PC-9 (cell line): ENCODE data around the gene EPHB2. TPM values are rescaled to one million over a fixed set of nuclear protein-coding genes. Genes with fewer than 3 reads are reported as not detected.

Experiments
- BruUV-seq: library from RNA; stranded (reverse); fragments of 400-500 nt; replicated peaks from 2 replicates; lab custom pipeline; 2021; lab: Mats Ljungman, UMichigan
- CTCF ChIA-PET: fragments of 300-600 bp; sonication (Branson Sonifier 250); formaldehyde crosslinking; loops from one replicate; lab custom pipeline; 2022; ENCODE audit warnings: antibody characterized with exemption; lab: Charles Lee
- POLR2A ChIA-PET: fragments of 300-600 bp; sonication (Branson Sonifier 250); formaldehyde crosslinking; loops from one replicate; lab custom pipeline; 2022; ENCODE audit warnings: antibody characterized with exemption; ENCODE audit not compliant: unreplicated experiment; lab: Charles Lee
- DNase-seq, 2 experiments: peaks; one replicate each; pipeline versions ENCODE4 v3.0.0 to v3.0.0-alpha.2; 2015 to 2022; ENCODE audit warnings: mixed read lengths in 1 of 2
- H2AFZ ChIP-seq: fragments of 200-600 bp; sonication (generic); 2 replicates; pipeline ENCODE4 v1.8.1; 2017; ENCODE audit warnings: antibody characterized with exemption
- H3F3A ChIP-seq: fragments of 200-600 bp; sonication (generic); 2 replicates; pipeline ENCODE4 v1.8.1; 2017; ENCODE audit warnings: antibody characterized with exemption, mild to moderate bottlenecking, low read depth; ENCODE audit not compliant: insufficient read depth
- H3K27ac ChIP-seq: fragments of 200-600 bp; sonication (generic); 2 replicates; pipeline ENCODE4 v1.6.1; 2016; ENCODE audit warnings: mixed run types
- H3K27me3 ChIP-seq: fragments of 200-600 bp; sonication (generic); 2 replicates; pipeline ENCODE4 v1.6.1; 2016; ENCODE audit warnings: low read depth, mixed run types; ENCODE audit not compliant: insufficient read depth
- H3K36me3 ChIP-seq: fragments of 200-600 bp; sonication (generic); 2 replicates; pipeline ENCODE4 v1.6.1; 2016; ENCODE audit warnings: low read depth, mixed run types
- H3K4me1 ChIP-seq: fragments of 200-600 bp; sonication (generic); replicated peaks from 2 replicates; pipeline ENCODE4 v1.6.1; 2016; ENCODE audit warnings: mixed run types; ENCODE audit not compliant: insufficient read depth
- H3K4me2 ChIP-seq: fragments of 200-600 bp; sonication (generic); 2 replicates; pipeline ENCODE4 v1.6.1; 2017; ENCODE audit warnings: mixed run types
- H3K4me3 ChIP-seq: fragments of 200-600 bp; sonication (generic); 2 replicates; pipeline ENCODE4 v1.6.1; 2016; ENCODE audit warnings: mixed run types
- H3K79me2 ChIP-seq: fragments of 200-600 bp; sonication (generic); 2 replicates; pipeline ENCODE4 v1.6.1; 2017; ENCODE audit warnings: low read depth, mixed run types
- H3K9me2 ChIP-seq: fragments of 200-600 bp; sonication (generic); 2 replicates; pipeline ENCODE4 v1.8.1; 2017; ENCODE audit warnings: mild to moderate bottlenecking; ENCODE audit not compliant: insufficient read depth
- H3K9me3 ChIP-seq: fragments of 200-600 bp; sonication (generic); 2 replicates; pipeline ENCODE4 v1.8.1; 2016; ENCODE audit warnings: low read depth; ENCODE audit not compliant: insufficient read depth
- H4K20me1 ChIP-seq: fragments of 200-600 bp; sonication (generic); 2 replicates; pipeline ENCODE4 v1.8.1; 2017; ENCODE audit not compliant: insufficient read depth
- CTCF ChIP-seq: fragments of 200-600 bp; sonication (generic); conservative IDR thresholded peaks from 2 replicates; pipeline ENCODE4 v1.6.1; 2017; ENCODE audit warnings: mixed run types, antibody characterized with exemption, mild to moderate bottlenecking, moderate library complexity
- EZH2 ChIP-seq: fragments of 200-600 bp; sonication (generic); IDR thresholded peaks from 2 replicates; pipeline ENCODE4 v1.8.0; 2017; ENCODE audit warnings: antibody characterized with exemption, low read depth
- intact Hi-C: fragments of 100-400 bp; cut with micrococcal nuclease; formaldehyde crosslinking; loops from one replicate; pipeline ENCODE4 v1.10.0; 2022; ENCODE audit not compliant: unreplicated experiment
- total RNA-seq: library from RNA; stranded (reverse); gene quantifications from 2 replicates; pipeline ENCODE4 v1.2.3, GENCODE V29; 2021

Gene EPHB2
- total RNA-seq, 1 experiment from 2014 or later, result 26.7 TPM

DNA sequence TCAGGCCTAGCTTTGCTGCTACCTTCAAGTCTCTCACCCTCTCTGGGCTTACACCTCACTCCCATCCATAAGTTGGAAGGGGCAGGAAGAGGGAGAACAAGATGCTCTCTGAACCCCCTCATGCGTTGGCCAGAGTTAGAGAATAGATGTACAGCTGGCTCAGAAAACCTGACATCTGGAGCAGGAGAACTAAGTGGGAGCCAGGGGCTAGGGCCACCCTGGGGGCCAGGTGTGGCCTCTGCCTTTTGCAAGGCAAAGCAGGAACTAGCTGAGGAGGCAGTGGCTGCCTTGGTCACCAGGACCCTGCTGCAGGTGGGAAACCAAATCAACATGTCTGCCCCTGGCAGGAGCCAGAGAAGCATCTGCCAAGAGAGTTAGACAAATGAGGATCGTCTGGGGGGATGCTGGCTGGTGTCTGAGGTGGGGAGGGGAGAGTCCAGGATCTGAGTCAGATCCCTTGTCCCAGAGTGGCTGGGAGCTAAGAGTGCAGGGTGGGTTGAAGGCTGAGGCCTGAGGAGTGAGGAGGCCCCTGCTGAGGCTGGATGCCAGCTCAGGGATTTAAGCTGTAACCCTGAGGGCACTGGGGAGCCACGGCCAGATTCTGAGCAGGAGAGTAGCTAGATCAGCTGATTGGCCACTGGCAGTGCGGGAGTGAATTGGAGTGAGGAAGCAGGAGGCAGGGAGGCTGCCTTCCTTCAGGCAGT lies 115.0 kb downstream of the EPHB2 start:
- no peaks in the 10 kb centered on the region for H3K9me3 ChIP-seq
- no peak for DNase-seq
- BruUV-seq, result no TSS peak
- intact Hi-C loops, result loop anchor here (1.0 to 2.0 kb wide), 4 partner anchors 21 to 115 kb away; partner anchors contain the start of gene EPHB2
- no peaks in the 10 kb centered on the region for H3K9me2 ChIP-seq
- H3K4me3 ChIP-seq, result peak overlapping the region; percentile 50; the same call in 1 of the 2 replicates
- no peaks in the 10 kb centered on the region for H3K79me2 ChIP-seq
- H3K36me3 ChIP-seq, result no peaks in the 10 kb centered on the region
- H3K4me1 ChIP-seq, result peaks cover 59% of the 10 kb centered on the region
- peaks cover 21% of the 10 kb centered on the region for H3F3A ChIP-seq
- no peak overlapping the region for H2AFZ ChIP-seq
- TF ChIP-seq EZH2, result no peak
- no peak for TF ChIP-seq CTCF
- no peaks in the 10 kb centered on the region for H4K20me1 ChIP-seq
- peak overlapping the region; percentile 93 for H3K27ac ChIP-seq
- ChIA-PET CTCF (no interaction called here), POLR2A (interaction anchor here (0.6 kb wide), 1 partner anchor 1193 kb away, joined by 3 read pairs; no protein-coding TSS in a partner anchor)
- H3K4me2 ChIP-seq, result peak overlapping the region; percentile 91
- no peaks in the 10 kb centered on the region for H3K27me3 ChIP-seq

GRCh38 chr1:22826604-22827580 lies 116.3 kb downstream of the EPHB2 start:
- H2AFZ ChIP-seq, result peak overlapping the region; percentile 28; the same call in 1 of the 2 replicates
- ChIA-PET CTCF (interaction anchor here (0.7 kb wide), 1 partner anchor 18 kb away, joined by 3 read pairs; no protein-coding TSS in a partner anchor), POLR2A (interaction anchor here (0.6 to 0.8 kb wide), 4 partner anchors 23 to 1192 kb away, joined by 3 to 4 read pairs (median 3); no protein-coding TSS in a partner anchor)

More at GRCh38 chr1:22826604-22827580, 116.3 kb downstream of the EPHB2 start:
- peaks cover 72% of the 10 kb centered on the region for H3K4me1 ChIP-seq
- H3K4me3 ChIP-seq, result peak overlapping the region; percentile 50; the same call in 1 of the 2 replicates
- no peaks in the 10 kb centered on the region for H3K79me2 ChIP-seq
- no peaks in the 10 kb centered on the region for H3K9me3 ChIP-seq
- H3K27me3 ChIP-seq, result no peaks in the 10 kb centered on the region
- H3K36me3 ChIP-seq, result no peaks in the 10 kb centered on the region
- H3K27ac ChIP-seq, result peak overlapping the region; percentile 93
- no peak for TF ChIP-seq CTCF
- TF ChIP-seq EZH2, result no peak
- no peaks in the 10 kb centered on the region for H4K20me1 ChIP-seq
- H3K4me2 ChIP-seq, result peak overlapping the region; percentile 91
- peak; percentile 75 to 91 for DNase-seq
- H3F3A ChIP-seq, result peaks cover 29% of the 10 kb centered on the region
- H3K9me2 ChIP-seq, result no peaks in the 10 kb centered on the region
- intact Hi-C loops, result loop anchor here (1.0 to 2.0 kb wide), 5 partner anchors 22 to 117 kb away; partner anchors contain the start of gene EPHB2
- BruUV-seq, result no TSS peak
